ENCODE measurements around the gene SNAPC3. TPM values are rescaled to one million over a fixed set of nuclear protein-coding genes. Genes with fewer than 3 reads are reported as not detected.

Gene SNAPC3
- total RNA-seq, 2 experiments from 2014 or later: 54.2 to 57.2 TPM

DNA sequence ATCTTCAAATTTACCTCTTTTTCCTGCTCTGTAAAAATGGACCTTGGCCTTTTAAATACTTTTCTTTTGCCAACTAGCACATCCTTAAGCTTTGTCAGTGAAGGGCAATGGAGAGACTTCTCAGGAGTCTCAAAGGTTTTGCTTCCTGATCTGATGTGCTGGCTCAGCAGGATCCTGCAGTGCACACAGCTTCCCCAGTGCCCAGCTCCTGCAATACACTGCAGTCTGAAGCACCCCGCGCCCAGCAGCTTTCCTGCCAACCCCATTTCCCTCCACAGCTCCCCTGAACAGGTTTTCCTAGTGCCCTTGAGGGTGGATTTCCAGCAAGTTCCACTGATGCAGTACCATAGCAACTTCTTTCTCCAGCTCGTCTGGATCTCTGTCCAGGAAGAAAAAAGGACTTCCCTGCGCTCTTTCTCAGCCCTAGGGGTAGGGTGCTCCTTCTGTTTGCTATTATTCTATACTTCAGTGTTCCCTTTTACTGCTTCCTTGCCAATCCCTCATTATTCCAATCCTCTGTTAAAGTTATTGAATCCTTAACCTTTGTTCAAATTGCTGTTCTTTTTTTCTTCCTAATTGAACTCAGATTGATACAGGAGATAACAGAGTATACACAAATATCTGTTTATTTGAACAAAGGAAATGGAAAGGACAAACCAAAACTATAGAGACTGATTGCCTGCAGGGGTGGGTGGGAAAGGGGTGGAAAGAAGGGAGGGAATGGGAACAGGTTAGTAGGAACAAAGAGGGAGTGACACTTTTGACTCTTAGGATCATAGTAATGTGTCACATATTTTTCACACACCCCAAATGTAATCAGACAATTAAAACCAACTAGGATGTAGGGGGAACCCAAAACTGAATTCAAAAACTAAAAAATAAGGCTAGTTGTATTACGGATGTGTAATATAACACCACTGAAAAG lies 8.5 kb downstream of the SNAPC3 start:
- H3K4me3 ChIP-seq (ENCODE audit: low read depth, low read length, poor library complexity, severe bottlenecking): no peak overlapping the region
- no peaks in the 10 kb centered on the region; the same call in 1 of the 2 replicates for H4K20me1 ChIP-seq (ENCODE audit: insufficient read depth, low read length)
- no peaks in the 10 kb centered on the region for H3K9me2 ChIP-seq (ENCODE audit: insufficient read depth, low read length)
- peaks cover 74% of the 10 kb centered on the region for H3K79me2 ChIP-seq (ENCODE audit: insufficient read depth, low read depth, low read length)
- ChIA-PET CTCF (ENCODE audit: unreplicated experiment) (no interaction called here), POLR2A (interaction anchor here (1.1 kb wide), 1 partner anchor 119 kb away, joined by 3 read pairs; no protein-coding TSS in a partner anchor)
- peaks cover 9% of the 10 kb centered on the region for H3K4me1 ChIP-seq (ENCODE audit: insufficient read depth, low read length, poor library complexity, severe bottlenecking)
- no peak overlapping the region for H3K27ac ChIP-seq (ENCODE audit: low read depth, low read length, poor library complexity, severe bottlenecking)
- TF ChIP-seq, protein P1, sequence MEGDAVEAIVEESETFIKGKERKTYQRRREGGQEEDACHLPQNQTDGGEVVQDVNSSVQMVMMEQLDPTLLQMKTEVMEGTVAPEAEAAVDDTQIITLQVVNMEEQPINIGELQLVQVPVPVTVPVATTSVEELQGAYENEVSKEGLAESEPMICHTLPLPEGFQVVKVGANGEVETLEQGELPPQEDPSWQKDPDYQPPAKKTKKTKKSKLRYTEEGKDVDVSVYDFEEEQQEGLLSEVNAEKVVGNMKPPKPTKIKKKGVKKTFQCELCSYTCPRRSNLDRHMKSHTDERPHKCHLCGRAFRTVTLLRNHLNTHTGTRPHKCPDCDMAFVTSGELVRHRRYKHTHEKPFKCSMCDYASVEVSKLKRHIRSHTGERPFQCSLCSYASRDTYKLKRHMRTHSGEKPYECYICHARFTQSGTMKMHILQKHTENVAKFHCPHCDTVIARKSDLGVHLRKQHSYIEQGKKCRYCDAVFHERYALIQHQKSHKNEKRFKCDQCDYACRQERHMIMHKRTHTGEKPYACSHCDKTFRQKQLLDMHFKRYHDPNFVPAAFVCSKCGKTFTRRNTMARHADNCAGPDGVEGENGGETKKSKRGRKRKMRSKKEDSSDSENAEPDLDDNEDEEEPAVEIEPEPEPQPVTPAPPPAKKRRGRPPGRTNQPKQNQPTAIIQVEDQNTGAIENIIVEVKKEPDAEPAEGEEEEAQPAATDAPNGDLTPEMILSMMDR (conservative IDR thresholded peaks at IDR 0.05; ENCODE audit: low read length): no peak
- no peak for TF ChIP-seq EZH2phosphoT487 (IDR thresholded peaks at IDR 0.05; ENCODE audit: borderline replicate concordance, low read depth, low read length)
- H3K36me3 ChIP-seq (ENCODE audit: insufficient read depth, low read length): peaks cover 95% of the 10 kb centered on the region
- no peak for DNase-seq (ENCODE audit: low spot score)
- no peak overlapping the region for H3K4me2 ChIP-seq (ENCODE audit: low read length)
- H3K9me3 ChIP-seq (ENCODE audit: low read length): no peaks in the 10 kb centered on the region
- BruUV-seq (replicated peaks): no TSS peak
- no peak overlapping the region for H2AFZ ChIP-seq (ENCODE audit: low read length)
- intact Hi-C loops (cut with micrococcal nuclease; ENCODE audit: unreplicated experiment): loop anchor here (1.0 kb wide), 1 partner anchor 8 kb away; no protein-coding TSS in a partner anchor

DNA sequence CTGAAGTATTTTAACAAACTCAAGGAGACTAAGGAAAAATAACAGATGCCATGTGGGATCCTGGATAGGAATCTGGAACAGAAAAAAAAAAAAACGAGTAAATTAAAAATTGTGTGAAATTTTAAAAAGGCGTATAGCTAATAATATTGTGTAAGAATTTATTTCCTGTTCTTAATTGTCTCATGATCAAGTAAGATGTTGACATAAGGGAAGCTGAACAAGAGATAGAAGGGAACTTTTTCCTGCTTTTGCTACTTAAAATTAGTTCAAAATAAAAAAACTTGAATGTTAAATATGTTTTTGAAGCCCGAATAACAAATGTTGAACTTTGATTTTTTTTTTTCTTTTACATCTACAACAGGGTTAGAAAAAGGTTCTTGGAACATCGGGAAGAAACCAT lies 10.5 kb downstream of the SNAPC3 start:
- H3K4me3 ChIP-seq (ENCODE audit: low read depth, low read length, poor library complexity, severe bottlenecking): no peak overlapping the region
- no peak overlapping the region for H3K27ac ChIP-seq (ENCODE audit: low read depth, low read length, poor library complexity, severe bottlenecking)
- POLR2A ChIA-PET: interaction anchor here (0.7 to 1.0 kb wide), 7 partner anchors 32 to 220 kb away, joined by 3 to 6 read pairs (median 4); no protein-coding TSS in a partner anchor
- H3K4me1 ChIP-seq (ENCODE audit: insufficient read depth, low read length, poor library complexity, severe bottlenecking): peaks cover 4% of the 10 kb centered on the region
- DNase-seq (ENCODE audit: low spot score): no peak
- H4K20me1 ChIP-seq (ENCODE audit: insufficient read depth, low read length): no peaks in the 10 kb centered on the region; the same call in 1 of the 2 replicates
- CTCF ChIA-PET (ENCODE audit: unreplicated experiment): no interaction called here
- BruUV-seq (replicated peaks): no TSS peak
- no peaks in the 10 kb centered on the region for H3K9me2 ChIP-seq (ENCODE audit: insufficient read depth, low read length)
- peaks cover 95% of the 10 kb centered on the region for H3K36me3 ChIP-seq (ENCODE audit: insufficient read depth, low read length)
- no peak for TF ChIP-seq EZH2phosphoT487 (IDR thresholded peaks at IDR 0.05; ENCODE audit: borderline replicate concordance, low read depth, low read length)
- TF ChIP-seq, protein P1 (conservative IDR thresholded peaks at IDR 0.05; ENCODE audit: low read length): no peak
- no peak overlapping the region for H2AFZ ChIP-seq (ENCODE audit: low read length)
- no peaks in the 10 kb centered on the region for H3K9me3 ChIP-seq (ENCODE audit: low read length)
- peaks cover 63% of the 10 kb centered on the region for H3K79me2 ChIP-seq (ENCODE audit: insufficient read depth, low read depth, low read length)
- intact Hi-C loops (cut with micrococcal nuclease; ENCODE audit: unreplicated experiment): no loop called here
- no peak overlapping the region for H3K4me2 ChIP-seq (ENCODE audit: low read length)

Data from OCI-LY7 (cell line).